HG02840 (cell line): Measurements from ENCODE around the gene CDC25C.
A peak's percentile ranks its signal among the peaks of the same experiment; 100 is the strongest.

Experiments used
- ATAC-seq: cut with Tn5 transposase; IDR thresholded peaks from one replicate; pipeline ENCODE4 v1.9.1; 2021; ENCODE audit warnings: mild to moderate bottlenecking, moderate library complexity, moderate number of reproducible peaks; ENCODE audit not compliant: unreplicated experiment, low FRiP score

CDC25C gene

DNA sequence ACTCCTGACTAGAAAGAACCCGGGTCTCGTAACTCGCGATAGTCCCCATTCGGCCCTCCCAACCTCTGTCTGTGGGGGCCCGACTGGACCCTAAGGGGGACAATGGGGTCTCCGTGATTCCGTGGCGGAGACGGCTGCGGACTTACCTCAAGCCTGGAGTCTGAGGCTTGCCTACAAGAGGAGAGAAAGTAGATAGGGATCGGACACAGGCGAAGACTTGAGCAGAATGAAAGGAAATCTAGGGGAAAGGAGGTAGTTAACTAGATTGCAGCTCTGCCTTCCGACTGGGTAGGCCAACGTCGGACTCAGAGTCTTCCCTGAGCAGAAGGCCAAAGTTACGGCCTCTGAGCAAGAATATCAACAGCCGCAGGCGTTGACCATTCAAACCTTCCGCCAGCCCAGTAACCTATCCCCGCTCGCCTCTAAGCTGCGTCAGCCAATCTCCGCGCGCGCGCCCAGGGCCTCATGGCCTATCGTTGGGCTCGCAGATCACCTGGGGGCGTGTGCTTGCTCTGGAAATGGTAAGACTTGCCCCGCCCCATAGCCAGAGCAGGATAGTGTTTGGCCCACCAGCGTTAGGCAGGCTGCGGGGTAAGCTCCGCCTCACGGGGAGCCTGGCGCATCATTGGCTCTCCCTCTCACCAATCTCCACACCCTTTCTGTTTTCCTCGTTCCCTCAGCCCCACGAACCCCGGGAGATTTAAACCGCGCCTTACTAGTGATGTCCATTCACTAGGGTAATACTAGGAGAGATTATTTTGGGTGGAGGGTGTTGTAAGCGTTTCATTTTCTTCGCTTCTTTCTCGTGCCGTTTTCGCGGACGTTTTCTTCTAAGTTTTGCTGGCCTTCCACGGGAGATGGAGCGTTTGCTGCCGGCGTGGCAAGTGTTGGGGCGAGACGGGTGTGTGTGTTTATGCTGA is at the start of gene CDC25C:
CDC25C (minus strand) TSS at position 356 of the 920 bp plus-strand sequence. CDS start 624 bp downstream, outside the sequence.
- ATAC-seq: peak; percentile 99

DNA sequence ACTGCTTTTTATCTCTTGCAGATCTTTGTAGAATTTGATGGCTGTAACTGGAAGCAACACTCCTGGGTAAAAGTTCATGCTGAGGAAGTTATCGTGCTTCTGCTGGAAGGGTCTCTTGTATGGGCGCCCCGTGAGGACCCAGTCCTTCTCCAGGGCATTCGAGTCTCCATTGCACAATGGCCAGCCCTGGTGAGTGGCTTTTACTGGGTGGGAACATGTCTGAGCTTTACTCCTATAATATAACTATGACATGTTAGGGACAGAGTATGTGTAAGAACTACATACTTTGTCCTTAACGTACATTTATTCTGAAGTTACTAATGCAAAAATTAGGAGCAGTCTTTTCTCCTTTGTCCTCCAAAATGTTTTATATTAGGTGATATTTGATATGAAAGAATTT is 41.0 kb upstream of the CDC25C start:
- ATAC-seq: no peak

DNA sequence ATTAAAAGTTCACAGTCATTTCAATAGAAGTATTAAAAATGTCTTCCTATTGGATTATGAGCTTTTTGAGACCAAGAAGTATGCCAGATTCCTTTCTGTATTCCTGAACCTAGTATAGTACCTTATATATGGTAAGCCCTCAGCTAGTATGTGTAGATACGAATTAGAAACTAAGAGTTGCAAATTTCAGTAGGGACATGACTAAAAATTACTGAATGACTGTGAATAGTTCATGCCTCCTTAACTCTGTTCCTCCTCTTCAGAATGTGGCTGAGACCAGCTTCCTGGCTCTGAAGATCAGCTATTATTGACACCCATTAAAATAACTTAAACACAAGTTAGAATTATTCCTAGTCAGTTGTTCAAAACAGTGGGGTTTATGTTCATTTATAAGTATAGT is 40.6 kb upstream of the CDC25C start:
- no peak for ATAC-seq

DNA sequence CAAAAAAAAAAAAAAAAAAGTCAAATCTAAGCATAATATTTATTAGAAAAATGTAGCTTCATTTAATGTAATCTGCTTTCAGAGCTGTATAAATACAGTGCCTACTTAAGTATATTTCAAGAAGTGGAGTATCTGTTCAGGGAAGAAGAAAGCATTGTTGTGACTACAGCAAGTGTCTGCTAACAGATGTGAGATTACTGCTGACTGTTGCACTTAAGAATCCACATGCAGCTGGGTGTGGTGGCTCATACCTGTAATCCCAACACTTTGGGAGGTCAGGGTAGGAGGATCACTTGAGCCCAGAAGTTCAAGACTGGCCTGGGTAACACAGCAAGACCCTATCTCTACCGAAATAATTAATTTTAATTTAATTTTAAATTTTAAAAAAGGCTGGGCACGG is 39.9 kb upstream of the CDC25C start:
- no peak for ATAC-seq

DNA sequence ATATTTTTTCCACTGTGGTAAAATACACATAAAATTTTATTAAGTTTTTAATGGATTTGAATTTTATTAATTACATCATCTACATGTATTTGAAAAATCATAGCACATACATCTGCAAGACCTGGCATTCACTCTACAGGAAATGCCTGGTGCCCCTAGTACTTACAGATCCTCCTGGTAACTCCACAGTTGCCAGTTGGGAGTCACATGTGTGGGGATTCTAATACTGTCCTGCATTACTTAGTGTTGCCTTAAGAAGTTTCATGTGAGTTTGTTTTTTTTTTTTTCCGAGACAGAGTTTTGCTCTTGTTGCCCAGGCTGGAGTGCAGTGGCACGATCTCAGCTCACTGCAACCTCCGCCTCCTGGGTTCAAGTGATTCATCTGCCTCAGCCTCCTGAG is 38.9 kb upstream of the CDC25C start:
- ATAC-seq: no peak

DNA sequence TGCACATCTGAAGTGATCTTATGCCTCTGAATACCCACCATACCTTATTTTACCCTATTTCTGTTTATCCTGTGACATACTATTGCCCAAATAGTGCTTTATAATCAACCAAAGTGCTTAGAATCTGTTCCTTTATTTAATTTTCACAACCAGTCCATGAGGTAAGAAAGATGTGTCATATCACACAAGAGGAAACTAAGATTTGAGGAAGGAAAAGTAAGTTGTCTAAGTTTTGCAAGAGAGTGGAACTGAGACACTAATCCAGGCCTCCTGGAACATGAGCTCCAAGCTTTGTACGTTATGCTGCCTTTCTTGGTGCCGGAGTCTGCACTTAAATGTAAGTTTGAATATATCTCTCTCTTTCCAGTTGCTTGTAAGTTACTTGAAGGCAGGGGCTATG is 38.1 kb upstream of the CDC25C start:
- no peak for ATAC-seq

DNA sequence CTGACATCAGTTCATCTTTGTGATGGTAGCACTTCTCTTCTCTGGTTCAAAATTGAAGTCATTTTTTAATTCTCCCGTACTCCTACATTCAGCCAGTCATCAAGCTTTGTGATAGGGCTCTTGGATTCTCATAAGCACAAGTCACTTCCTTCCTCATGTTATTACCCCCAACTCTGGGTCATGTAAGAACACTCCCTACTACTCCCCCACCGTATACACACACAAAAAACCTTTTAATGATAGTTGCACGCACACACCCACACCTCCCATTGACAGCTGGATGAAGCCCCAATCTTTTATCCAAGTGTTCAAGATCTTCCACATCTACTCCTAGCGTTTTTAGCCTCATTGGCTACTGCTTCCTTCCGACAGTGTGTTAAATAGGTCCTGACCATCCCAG is 37.7 kb upstream of the CDC25C start:
- ATAC-seq: no peak

DNA sequence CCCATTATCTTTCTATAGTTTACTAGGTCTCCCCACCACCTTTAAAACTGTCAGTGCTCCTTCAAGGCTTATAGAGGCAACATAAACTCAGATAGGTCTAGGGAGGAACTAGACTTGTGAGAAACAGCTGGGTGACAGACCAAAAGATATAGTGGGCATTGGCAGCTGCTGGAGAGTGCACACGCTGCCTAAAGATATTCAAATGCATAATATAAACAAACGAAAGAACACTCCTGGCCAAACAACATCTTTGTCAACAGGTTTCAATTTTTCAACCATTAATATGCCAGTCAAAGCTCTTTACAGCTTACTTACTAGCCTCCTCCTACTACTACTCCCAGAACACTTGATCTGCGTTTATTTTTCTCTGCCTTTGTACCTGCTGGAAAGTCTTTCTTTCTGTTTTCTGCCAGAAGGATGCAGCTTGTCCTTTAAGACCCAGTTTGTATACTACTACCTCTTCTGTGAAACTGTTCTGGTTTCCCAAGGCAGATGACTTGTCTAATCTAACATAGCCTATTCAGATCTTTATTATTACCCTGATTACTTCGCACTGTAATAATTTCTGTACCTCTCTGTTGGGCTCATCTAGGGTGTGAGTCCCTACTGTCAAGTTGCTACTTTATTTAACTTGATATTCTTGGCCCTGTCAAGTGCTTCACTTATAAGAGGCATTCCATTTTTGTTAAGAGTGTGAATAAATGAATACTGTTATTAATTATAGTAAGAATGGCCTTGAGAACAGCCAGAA is 35.2 kb upstream of the CDC25C start:
- no peak for ATAC-seq

DNA sequence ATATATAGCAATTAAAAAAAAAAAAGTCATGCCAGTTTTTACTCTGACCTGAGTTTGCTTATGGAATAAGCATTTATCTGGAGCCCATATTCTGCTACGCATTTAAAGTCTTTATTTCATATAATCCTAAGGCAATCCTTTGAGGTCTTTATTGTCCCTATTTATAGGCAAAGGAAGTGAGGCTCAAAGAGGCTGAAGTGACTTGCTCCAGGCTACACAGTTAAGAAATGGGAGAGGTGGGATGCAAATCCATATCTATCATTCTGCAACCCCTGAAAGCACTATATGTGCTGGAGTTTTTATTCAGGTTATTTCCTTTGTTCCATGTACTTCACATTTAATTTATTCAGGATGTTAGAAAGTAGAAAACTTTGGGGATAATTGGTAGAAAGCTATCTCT is 33.0 kb upstream of the CDC25C start:
- ATAC-seq: no peak

DNA sequence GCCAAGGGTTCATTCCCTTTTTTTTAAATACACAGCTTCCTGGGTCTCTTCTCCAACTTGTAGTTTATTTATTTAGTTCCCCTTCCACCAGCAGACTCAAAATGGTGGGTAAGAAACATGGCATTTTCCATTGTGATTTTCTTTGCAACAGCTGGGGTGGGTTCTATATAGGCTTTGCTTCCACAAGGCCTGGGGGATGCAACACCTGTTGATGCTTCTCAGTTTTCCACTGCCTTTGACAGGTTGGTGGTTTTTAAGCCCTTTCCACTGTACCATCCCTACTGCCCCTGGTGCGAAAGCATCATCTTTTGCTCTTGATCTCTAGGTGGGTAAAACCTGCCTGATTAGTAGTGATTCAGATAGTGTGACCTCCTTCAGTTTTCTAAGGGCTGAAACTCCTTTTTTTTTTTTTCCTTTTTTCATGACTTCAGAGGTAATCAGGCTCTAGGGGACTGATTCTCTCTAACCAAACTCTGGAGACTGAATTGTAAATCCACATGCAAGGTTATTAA is 29.4 kb upstream of the CDC25C start:
- no peak for ATAC-seq

DNA sequence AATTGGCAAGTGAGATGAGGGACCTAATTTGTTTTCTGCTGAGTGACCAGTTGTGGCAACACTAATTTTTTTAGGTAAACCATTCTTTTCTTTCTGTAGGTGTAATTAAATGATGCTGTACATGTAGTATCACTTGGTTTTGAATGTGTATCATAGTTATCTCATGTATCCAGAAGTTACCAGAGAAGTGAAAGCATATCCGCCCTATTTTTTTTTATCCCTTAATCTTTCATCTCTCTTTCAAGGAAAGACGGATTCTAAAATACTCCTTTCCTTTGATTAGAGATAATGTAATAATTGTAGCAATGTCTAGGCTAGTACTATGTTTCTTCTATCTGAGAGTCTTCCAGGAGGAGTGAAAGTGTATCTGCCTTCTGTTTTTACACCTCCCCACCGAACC is 28.0 kb upstream of the CDC25C start:
- no peak for ATAC-seq

DNA sequence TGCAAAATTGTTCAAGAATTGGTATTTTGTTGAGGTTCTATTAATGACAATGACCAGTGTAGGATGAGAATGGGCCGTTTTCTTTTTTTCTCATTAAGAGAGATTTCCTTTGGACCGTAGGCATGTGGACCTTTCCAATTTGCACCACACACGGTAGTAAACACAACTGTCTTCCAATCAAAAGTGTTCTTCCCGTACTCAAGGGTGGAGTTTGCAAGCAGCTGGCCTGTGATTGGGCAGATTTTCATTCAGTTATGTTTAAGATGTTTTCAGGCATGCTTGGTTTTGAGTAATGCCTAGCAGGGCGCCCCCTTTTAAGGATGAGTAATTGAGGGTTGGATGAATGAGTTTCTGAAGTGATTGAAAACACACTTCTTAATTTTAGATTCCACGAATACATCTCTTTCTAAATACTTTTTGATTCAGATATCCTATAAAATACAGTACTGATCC is 23.3 kb upstream of the CDC25C start:
- ATAC-seq: no peak

DNA sequence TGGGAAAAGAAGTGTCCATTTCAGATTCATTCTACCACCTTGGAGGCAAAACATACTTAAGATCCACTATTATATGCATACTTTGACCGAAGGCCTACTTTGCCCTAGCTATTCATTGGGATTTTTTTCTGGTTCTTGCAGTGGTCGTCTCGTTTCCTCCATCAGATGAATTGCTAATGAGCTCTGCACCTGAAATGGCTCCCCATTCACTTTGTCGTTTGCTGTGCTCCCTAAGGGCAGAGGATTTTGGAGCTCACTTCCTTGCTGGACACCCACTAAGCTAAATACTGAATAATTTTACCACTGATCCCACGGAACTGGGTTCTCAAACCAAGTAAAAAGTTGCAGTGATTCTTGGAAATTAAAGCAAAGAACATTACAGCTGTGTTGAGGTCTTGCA is 22.8 kb upstream of the CDC25C start:
- ATAC-seq: no peak

DNA sequence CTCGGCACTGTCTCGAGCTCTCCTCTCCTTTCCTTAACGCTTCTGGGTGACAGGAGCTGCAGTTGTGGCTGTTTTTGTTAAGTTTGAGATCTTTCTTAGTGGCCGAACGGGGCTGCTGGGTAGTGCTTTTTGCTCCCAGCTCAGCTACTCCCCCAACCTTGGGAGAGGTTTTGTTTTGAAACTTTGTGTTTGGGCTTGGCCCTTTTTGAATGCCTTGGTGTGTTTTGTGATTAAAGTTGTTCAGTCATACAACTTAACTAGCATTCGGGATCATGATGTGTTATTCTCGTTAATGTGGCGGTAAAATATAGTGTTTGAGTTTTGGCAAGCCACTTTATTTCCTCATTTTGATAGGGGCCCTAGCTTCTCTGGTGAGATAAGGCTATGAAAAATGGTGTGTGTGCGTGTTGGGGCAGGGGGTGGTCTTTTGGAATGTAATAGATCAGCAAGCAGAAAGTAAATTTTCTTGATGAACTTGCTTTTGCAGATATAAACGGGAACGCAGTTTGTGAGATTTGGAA is 22.0 kb upstream of the CDC25C start:
- no peak for ATAC-seq

DNA sequence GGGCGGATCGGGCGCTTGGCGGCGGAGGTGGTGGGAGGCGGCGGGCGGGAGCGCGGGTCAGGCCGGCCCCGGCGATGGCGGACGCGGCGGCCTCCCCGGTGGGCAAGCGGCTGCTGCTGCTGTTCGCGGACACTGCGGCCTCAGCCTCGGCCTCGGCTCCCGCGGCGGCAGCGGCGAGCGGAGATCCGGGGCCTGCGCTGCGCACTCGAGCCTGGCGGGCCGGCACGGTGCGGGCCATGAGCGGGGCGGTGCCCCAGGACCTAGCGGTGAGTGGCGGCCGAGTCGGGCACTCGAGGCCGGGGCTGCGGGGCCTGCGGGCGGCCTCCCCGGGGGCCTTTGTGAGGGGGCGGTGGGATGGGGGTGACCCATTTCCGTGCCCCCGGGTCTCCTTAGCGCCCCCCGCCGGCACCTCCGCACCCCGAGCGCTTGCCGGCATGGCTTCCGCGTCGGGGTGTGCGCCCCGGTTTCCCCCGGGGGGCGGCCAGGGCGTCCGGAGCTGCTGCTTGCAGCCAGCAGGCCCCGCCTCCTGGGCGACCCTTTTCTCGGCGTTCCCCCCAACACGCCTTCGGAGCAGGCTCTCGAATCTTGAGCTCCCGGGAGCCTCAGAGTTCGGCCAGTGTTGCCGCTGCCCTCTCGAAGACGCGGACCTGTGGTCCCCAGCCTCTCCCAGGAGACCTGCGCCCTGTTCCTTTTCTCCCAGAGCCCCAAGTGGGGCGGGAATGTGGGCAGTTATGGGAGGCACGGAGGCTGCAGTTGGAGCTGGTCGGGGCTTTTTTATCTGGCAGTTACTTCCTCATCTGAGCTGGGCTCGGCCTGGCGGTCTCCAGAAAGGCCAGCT is 21.3 kb upstream of the CDC25C start:
- ATAC-seq: peak; percentile 42

DNA sequence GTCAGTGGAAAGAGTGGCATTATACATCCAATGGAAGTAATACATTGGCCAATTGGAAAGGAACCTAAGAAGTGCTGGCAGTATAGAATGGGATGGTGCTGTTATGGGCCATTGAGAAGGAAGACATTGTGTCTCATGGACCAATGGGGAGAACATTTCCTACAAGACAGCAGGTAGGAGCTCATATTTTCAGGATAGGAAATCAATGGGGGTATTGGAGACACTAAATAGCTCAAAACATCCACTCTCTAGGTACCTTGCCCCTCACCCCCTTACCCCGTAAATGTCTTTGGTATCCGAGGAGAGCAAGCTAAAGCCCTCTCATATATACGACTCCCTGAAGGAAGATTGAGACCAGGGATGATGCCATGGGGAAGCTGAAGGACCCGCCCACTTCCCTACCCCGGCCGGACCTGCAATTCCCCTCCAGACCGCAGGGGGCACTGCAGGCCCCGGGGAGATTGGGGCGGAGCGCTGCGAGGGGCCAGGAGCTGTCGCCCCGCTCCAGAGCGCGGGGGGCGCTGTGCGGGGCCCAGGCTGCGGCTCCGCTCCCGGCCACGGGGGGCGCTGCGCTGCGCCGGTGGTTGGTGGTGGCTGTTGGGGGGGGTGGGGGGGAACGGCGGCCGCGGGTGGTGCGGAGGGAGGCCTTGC is 20.6 kb upstream of the CDC25C start, which contains the start of gene KDM3B:
KDM3B (plus strand) TSS at position 615 of the 651 bp plus-strand sequence. CDS start 111 bp downstream, outside the sequence.
- ATAC-seq: peak; percentile 66

DNA sequence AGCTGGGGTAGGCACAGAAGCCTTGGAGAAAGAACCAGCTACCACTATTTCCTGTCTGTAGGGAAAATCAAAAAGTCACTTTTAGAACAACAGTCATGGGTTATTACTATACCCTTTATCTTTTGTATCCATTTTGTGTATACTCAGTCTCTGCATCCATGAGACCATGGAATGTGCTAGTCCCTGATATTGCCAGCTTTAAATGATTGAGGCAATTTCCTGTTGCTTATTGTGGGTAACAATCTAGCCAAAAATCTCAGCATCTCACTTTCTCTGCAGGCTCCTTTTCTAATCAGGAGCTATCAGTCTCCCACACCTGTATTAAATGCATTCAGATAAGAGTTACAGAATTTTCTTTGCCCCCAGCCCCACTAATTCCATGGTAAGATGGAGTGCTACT is 19.9 kb upstream of the CDC25C start:
- no peak for ATAC-seq

DNA sequence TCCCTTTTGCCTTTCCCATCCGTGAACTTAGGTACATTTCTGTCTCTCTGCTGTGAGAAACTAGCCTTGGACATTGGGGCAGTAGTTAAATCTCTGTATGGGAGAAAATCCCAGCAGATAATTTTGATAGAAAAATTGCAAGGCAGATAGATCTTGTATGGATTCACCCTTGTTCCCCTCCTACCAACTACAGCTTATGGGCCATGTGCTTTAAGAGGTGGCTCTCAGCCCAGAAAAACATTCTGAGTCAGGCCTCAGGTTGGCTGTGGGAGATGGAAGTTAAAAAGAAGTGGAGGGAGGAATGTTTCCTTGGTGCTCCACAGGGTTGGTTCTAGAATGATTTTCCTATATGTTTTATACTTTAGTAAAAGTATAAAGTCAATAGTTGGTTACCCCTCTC is 19.5 kb upstream of the CDC25C start:
- no peak for ATAC-seq

DNA sequence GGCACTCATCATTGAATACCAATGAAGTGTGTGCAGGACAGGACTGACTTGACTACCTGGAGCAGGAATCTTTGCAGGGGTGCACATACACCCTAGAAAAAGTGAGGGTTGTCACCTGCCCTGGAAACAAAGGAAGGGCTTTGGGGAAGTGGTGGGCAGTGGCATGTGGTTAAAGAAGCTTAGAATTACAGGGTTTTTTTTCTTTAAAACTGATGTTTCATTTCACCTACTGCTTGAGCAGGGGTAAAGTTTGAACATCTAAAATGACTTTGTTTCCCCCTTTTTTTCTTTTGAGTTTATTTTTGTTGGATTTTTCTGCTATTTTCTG is 18.9 kb upstream of the CDC25C start:
- no peak for ATAC-seq
